H54 (cell line): ENCODE results near the gene NEUROD1.

ENCODE experiments used
- DNase-seq: peaks from one replicate; pipeline ENCODE4 v3.0.0; 2011; ENCODE audit warnings: low spot score, mixed read lengths; ENCODE audit not compliant: insufficient read length
- FAIRE-seq: peaks from 3 replicates; lab custom pipeline; 2011; peaks lifted over from hg19 to GRCh38; lab: Jason Lieb, UNC
- POLR2A ChIP-seq: IDR thresholded peaks from 2 replicates; pipeline ENCODE4 v1.6.1; 2011; ENCODE audit warnings: low read depth, mild to moderate bottlenecking, low read length

Gene NEUROD1

DNA sequence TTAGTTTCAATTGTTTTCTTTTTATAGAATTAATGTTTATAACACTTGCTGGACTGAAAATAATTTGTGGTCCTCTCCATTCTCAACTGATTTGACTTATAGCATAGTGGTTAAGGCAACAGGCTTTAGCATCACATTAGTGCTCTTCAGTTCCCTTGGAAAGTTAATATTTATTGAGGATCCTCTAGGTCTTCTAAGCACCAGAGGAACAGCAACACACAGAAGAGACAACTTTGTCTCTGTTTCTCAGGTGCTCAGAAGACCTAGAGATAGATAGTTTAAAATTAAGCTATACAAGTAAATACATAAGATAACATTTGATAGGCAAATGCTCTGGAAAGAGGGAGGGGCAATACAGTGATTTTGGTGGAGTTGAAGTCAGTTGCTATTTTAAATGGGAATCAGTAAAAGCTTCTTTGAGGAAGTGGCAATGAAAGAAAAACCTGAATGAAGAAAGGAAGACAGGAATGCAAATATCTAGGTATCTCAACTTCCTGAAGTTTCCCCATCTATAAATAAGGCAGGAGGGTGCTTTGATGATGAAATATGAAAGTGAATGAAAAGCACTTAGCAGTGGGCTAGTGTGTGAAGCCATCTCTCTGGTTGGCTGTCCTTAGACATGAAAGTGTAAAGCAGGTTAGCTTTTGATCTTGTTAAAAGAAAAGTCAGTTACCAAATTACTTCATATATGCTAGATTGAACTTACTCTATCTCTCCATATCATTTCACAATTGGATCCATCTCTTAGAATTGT is 7.9 kb downstream of the NEUROD1 start:
- FAIRE-seq = no peak
- no peak for TF ChIP-seq POLR2A
- DNase-seq = no peak

DNA sequence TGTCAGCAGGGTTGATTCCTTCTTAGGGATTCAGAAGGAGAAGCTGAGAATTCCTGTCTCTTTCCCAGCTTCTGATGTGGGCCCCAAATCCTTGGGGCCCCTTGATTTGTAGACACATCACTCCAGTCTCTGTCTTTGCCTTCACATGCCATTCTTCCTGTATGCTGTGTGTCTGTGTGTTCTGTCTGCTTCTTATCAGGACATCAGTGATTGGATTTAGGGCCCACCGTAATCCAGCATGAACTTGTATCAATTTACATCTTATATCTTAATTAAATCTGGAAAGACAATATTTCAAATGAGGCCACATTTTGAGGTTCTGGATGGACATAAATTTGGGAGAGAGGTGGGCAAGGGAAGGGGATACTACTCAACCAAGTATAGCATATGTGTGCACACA is 9.7 kb downstream of the NEUROD1 start:
- DNase-seq (no peak), FAIRE-seq (no peak)
- TF ChIP-seq POLR2A = no peak

DNA sequence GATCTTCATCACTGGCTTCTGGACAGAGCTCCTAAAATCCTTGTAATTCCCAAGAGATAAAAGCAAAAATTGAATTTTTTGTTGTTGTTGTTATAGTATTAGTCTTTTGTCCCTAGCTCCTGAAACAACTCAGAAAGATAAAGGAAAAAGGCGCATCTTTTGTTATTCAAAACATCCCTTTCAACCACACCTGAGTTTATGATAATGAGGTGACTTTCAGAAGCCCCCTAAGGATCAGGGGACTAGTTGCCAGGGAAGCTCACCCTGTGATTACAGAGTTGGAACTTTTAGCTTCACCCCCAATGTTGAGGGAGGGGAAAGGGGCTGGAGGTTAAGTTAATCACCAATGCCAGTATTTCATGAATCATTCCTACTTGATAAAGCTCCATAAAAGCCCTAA is 13.1 kb downstream of the NEUROD1 start:
- FAIRE-seq (no peak), DNase-seq (no peak)
- TF ChIP-seq POLR2A = no peak

DNA sequence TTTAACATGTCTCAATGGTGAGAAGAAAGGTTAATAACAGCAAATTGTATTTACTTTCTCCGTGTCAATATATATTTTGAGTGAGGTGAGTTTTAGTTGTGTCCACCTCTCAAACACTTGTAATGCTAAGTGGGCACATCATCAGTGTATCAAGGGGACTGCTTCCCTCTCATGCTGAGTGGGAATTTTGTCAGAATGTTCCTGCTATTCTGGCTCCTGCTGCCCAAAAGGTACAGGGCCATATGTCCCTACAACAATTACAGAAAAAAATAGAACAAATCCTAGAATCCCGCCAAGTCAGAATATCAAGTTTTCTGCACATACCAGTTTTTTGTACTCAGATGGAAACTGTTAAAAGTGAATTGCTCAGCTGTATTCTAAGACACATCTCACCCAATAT is 18.0 kb downstream of the NEUROD1 start:
- no peak for DNase-seq
- FAIRE-seq = no peak
- TF ChIP-seq POLR2A = no peak

DNA sequence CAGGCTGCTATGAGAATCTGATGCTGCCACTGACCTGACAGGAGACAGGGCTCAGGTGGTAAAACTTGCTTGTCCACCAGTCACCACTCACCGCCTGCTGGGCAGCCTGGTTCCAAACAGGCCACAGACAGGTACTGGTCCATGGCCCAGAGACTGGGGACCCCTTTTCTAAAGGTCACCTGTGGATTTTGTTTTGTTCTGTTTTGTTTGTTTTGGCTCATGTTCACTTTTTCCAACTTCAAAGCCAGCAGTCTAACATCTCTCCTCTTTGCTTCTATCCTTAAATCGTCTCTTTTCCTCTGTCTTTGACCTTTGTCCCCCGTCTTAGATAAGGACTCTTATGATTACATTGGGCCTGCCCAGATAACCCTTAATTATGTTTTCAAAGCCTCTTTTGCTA is 20.1 kb downstream of the NEUROD1 start:
- no peak for TF ChIP-seq POLR2A
- DNase-seq (no peak), FAIRE-seq (no peak)

DNA sequence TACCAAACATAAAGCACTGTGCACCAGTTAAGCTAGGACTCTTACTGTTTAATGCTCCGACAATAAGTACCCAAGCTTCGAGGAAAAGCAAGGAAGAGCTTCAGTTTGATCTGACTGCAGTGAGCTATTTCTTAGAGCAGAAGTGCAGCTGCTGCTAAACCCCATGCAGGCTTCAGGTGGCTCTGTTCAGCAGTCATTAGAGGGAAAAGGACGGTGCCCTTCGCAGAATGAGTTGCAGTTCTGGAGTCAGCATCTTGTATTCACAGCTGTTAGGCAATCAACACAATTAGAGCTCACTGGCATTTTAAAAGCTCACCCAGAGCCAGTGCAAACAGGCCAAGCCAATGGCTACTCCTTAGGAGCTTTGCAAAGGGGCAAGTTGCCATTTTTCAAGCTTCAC is 21.9 kb downstream of the NEUROD1 start:
- DNase-seq = no peak
- no peak for FAIRE-seq
- TF ChIP-seq POLR2A = no peak

DNA sequence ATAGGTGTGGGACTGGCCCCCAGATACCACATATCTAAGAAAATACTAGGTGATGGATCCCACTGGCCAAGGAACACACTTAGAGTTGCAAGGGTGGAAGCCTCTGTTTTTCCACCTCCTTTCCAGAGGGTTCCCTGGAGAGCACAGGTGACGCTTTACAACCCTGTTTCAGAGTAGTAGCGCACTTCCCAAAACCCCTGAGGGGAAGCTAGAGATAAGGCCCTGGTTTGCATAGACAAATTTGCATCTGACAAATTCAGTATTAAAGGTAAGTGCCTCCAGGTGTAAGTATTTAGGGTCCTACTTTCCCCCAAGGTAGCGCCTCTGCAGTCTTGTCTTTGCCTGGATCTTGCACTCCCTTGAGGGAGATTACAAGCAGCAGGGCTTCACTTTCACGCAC is 22.9 kb downstream of the NEUROD1 start:
- no peak for TF ChIP-seq POLR2A
- no peak for DNase-seq
- no peak for FAIRE-seq

DNA sequence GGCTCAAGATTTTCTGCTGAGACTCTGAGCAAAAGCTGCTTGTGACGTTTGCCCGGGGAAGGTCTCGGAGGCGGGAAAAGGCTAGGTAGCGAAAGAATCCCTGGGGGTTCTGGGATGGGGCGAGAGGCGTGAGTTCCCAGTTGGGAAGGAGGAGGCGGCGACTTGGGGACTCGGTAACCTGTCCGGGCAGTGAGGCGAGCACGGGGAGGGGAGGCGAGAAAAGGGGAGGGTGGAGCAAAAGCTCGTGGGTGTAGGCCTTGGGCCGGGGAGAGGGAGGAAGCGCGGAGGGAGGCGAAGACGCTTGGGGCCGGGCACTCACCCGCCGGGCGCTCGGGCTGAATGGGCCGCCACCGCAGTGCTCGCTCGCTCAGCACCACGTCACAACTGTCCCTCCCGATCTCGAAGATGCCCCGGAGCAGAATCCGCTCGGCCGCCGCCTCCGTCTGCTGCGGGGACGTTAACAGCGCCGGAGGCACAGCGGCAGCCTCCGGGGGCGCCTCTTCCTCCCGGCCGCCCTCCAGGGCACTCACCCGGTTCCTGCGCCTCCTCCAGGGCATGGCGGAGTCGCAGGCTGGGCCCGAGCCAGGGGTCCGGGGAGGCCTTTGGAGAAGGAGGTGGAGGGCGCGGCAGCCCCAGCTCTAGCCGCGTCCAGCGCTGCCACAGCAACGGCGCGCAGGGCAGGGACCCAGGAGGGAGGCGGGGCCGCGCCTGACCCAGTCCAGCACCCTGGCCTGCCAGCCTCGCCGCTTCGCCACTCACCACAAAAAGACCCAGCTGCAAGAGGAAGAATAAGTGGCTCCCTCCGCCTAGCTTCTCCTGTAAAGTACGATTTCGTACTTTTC is 23.6 kb downstream of the NEUROD1 start, which contains the start of gene CERKL:
TSS of gene CERKL (minus strand) at position 656 of the 842 bp plus-strand sequence. CDS start at position 557, 99 bp downstream.
- FAIRE-seq (peak; percentile 75), DNase-seq (peak; percentile 70)
- peak; percentile 8 for TF ChIP-seq POLR2A

DNA sequence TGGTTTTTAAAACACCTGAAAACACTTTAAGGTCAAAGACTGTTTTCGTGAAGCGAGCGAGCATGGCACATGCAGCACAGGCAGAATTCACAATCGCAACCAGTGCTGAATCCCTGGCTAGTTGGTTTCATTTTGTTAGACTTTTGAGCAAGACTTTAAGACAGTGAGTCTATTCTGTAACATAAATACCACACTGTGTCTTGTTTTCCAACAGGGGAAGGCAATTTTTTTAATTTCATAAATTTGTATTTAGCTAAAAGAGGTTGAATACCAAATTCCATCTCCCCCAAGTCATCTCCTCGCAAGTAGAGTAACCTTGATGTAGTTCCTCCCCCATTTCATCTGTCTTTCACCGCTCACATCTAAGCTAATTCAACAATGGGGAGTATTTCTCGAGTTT is 24.8 kb downstream of the NEUROD1 start:
- FAIRE-seq (no peak), DNase-seq (no peak)
- TF ChIP-seq POLR2A = no peak

DNA sequence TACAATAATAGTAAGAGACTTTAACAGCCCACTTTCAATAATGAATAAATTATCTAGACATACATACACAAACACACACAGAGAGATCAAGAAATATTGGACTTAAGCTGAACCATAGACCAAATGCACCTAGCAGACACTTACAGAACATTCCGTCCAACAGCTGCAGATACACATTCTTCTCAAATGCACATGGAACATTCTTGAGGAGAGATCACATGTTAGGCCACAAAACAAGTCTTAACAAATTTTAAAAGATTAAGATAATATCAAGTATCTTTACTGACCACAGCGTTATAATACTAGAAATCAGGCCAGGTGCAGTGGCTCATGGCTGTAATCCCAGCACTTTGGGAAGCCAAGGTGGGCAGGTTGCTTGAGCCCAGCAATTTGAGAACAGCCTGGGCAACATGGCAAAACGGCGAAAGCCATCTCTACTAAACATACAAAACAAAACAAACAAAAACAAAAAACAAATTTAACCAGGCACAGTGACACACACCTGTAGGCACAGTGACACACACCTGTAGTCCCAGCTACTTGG is 30.8 kb downstream of the NEUROD1 start:
- FAIRE-seq = no peak
- no peak for DNase-seq
- no peak for TF ChIP-seq POLR2A

DNA sequence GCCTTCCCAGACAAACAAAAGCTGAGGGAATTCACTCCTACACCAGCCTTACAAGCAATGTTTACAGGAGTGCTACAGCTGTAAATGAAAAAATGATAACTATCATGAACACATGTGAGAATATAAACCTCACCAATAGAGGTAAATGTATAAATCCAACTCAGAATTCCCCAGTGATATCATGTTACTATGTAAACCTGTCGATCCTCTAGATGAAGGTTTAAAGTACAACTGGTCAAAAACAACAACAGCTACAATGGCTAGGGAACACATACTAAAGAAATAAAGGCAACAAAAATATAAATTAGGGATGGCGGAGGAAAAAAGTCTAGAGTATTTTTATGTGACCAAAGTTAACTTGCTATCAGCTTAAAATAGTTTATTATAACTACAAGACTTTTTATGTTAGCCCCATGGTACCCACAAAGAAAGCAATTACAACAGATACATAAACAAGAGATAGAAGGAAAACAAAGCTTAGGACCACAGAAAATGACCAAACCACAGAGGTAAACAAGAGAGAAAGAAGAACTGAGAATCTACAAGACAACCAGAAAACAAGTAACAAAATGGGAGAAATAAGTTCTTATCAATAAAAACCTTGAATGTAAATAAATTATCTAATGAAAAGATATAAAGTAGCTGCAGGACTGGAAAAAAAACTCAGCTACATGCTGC is 31.7 kb downstream of the NEUROD1 start:
- no peak for TF ChIP-seq POLR2A
- no peak for FAIRE-seq
- DNase-seq = no peak

DNA sequence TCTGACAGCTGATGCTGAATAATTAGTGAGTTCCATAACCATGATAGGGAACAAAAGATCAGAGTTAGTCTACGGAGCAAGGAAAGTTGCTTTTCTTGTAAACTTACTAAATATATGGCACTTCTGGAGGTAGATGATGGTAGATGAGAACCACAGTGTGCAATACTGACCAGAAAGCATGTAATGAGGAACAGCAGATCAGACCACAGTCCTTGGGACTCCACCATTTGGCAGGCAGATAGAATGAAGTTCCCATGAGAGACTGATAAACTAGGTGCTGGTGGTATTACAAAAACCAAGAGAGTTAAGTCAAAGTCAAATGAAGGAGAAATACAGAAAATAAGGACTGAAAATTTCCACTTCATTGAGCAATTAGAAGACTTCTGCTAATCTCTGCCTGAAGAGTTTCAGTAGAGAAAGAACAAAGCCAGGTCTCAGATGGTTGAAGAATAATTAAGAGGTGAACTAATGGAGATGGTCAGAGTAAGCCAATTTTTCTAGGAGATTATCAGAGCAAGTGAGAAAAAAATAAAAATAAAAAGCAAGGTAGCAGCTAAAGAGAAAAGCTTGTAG is 33.8 kb downstream of the NEUROD1 start:
- FAIRE-seq (no peak), DNase-seq (no peak)
- TF ChIP-seq POLR2A = no peak

DNA sequence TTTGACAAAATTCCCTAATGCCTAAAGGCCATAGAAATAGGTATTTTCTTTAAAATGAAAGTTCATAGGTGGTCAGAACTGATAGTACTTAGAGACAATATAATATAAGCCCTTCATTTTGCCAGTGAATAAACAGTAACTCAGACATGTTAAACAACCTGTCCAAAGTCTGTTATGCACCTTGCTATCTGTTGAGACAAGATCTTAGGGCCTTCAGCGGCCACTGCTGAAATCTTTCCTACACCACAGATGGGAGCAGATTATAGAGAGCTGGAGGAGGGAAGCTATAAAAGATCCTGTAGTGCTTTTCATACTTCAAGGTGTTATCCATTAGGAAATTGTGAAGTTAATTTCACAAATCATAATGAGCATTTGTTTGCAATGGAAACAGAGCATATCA is 37.2 kb downstream of the NEUROD1 start:
- no peak for FAIRE-seq
- no peak for TF ChIP-seq POLR2A
- no peak for DNase-seq

DNA sequence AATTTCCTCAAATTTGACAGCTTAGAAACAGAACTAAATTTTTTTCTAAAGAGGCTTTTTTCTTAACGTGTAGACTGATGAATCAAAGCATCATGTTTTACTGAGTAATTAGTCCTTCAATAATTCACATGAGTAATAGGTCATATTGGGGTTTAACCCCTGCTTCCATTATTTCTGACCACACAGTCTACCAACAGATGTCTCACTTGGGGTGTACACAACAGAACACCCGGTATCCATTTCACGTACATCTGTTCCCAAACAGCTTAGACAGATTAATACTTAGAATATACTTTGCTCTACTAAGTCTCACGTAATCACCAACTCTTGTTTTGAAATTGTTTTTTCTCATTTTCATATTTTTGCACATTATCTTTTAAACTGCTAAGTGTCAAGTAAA is 38.2 kb downstream of the NEUROD1 start:
- DNase-seq (no peak), FAIRE-seq (no peak)
- no peak for TF ChIP-seq POLR2A
